Measurements from ENCODE around the gene UGT2A3.
"Not testable (repeated sequence)": the region's sequence is repeated elsewhere in the genome, so short reads cannot be mapped to it uniquely, and the experiment has no call there.

The UGT2A3 gene

GRCh38 chr4:68951078-68951805 is at the start of gene UGT2A3:
Gene UGT2A3, minus strand, starts transcription at chr4:68951804. Its CDS starts 44 bp downstream, at chr4:68951760.
- DNase-seq (ENCODE audit: low read depth in 2 of 2): no peak

- no peak for DNase-seq (ENCODE audit: low read depth in 2 of 2)
Measured at GRCh38 chr4:68997040-68997439, 45.4 kb upstream of the UGT2A3 start.

- no peak for DNase-seq (ENCODE audit: low read depth in 2 of 2)
Measured at GRCh38 chr4:68995292-68995691, 43.7 kb upstream of the UGT2A3 start.

GRCh38 chr4:68987007-68987406 is 35.4 kb upstream of the UGT2A3 start:
- no peak for DNase-seq (ENCODE audit: low read depth in 2 of 2)

- no peak for DNase-seq (ENCODE audit: low read depth in 2 of 2)
Measured at GRCh38 chr4:68985442-68985841, 33.8 kb upstream of the UGT2A3 start.

GRCh38 chr4:68984947-68985346 is 33.3 kb upstream of the UGT2A3 start:
- DNase-seq (ENCODE audit: low read depth in 2 of 2): no peak

- no peak for DNase-seq (ENCODE audit: low read depth in 2 of 2)
Measured at GRCh38 chr4:68963374-68963773, 11.8 kb upstream of the UGT2A3 start.

- no peak for DNase-seq (ENCODE audit: low read depth in 2 of 2)
Measured at GRCh38 chr4:68962868-68963267, 11.3 kb upstream of the UGT2A3 start.

GRCh38 chr4:68960294-68961163 is 8.9 kb upstream of the UGT2A3 start:
- no peak for DNase-seq (ENCODE audit: low read depth in 2 of 2)

- not testable (repeated sequence) for DNase-seq (ENCODE audit: low read depth in 2 of 2)
Measured at GRCh38 chr4:68959085-68959484, 7.5 kb upstream of the UGT2A3 start.

GRCh38 chr4:68954126-68954525 is 2.5 kb upstream of the UGT2A3 start:
- DNase-seq (ENCODE audit: low read depth in 2 of 2): no peak

GRCh38 chr4:68953056-68953596 is 1.5 kb upstream of the UGT2A3 start:
- no peak for DNase-seq (ENCODE audit: low read depth in 2 of 2)

- no peak for DNase-seq (ENCODE audit: low read depth in 2 of 2)
Measured at GRCh38 chr4:68951806-68952585, 392 bp upstream of the UGT2A3 start.

GRCh38 chr4:68950033-68950432 is 1.6 kb downstream of the UGT2A3 start:
- no peak for DNase-seq (ENCODE audit: low read depth in 2 of 2)

- no peak for DNase-seq (ENCODE audit: low read depth in 2 of 2)
Measured at GRCh38 chr4:68948985-68949384, 2.6 kb downstream of the UGT2A3 start.

GRCh38 chr4:68948044-68948743 is 3.4 kb downstream of the UGT2A3 start:
- DNase-seq (ENCODE audit: low read depth in 2 of 2): no peak

- DNase-seq (ENCODE audit: low read depth in 2 of 2): no peak
Measured at GRCh38 chr4:68929076-68929737, 22.4 kb downstream of the UGT2A3 start.

GRCh38 chr4:68927165-68927564 is 24.4 kb downstream of the UGT2A3 start:
- DNase-seq (ENCODE audit: low read depth in 2 of 2): no peak

- not testable (repeated sequence) for DNase-seq (ENCODE audit: low read depth in 2 of 2)
Measured at GRCh38 chr4:68922202-68922601, 29.4 kb downstream of the UGT2A3 start.

GRCh38 chr4:68921051-68921450 is 30.6 kb downstream of the UGT2A3 start:
- DNase-seq (ENCODE audit: low read depth in 2 of 2): no peak

GRCh38 chr4:68917016-68917415 is 34.6 kb downstream of the UGT2A3 start:
- no peak for DNase-seq (ENCODE audit: low read depth in 2 of 2)
